Gastrocnemius medialis (tissue), 4 donors: ENCODE measurements around the gene NKAPD1.

Source experiments
- POLR2A ChIP-seq, 2 donors: fragments of 450-650 bp; IDR thresholded peaks; one replicate each; pipeline ENCODE4 v1.6.1; 2017; ENCODE audit warnings: antibody characterized with exemption in 2 of 2, mild to moderate bottlenecking in 2 of 2, moderate library complexity in 2 of 2
- TF ChIP-seq, protein P1 (sequence below), 5 experiments: fragments of 450-650 bp in 3 of 5; fragments of 200-600 bp in 2 of 5; sonication (generic) in 2 of 5; IDR thresholded peaks in 4 of 5; conservative IDR thresholded peaks in 1 of 5; 1 replicate in 4 of 5; 2 replicates in 1 of 5; pipeline ENCODE4 v1.5.1; 2016 to 2019; ENCODE audit warnings: antibody characterized with exemption in 5 of 5, mild to moderate bottlenecking in 3 of 5, moderate library complexity in 3 of 5

DNA sequence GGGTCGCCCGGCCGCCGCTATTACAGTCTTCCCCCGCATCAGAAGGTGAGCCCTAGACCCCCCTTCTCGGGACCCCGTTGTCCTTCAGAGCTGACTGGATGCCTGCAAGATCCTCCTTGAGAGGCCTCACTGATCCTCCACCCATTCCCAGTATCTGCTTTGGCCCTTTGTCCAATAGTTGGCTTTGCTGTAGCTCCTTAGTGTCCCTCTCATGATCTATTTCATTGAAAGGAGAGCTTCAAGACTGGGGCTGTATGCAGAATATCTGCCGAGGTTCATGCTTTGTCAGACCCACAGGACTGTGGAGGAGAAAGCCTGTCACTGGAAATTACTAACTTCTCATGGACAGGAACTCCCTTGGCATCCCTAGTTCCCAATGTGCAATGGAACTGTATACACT lies 48.4 kb upstream of the NKAPD1 start:
- TF ChIP-seq POLR2A (IDR thresholded peaks at IDR 0.05) = no peak
- TF ChIP-seq, protein P1, sequence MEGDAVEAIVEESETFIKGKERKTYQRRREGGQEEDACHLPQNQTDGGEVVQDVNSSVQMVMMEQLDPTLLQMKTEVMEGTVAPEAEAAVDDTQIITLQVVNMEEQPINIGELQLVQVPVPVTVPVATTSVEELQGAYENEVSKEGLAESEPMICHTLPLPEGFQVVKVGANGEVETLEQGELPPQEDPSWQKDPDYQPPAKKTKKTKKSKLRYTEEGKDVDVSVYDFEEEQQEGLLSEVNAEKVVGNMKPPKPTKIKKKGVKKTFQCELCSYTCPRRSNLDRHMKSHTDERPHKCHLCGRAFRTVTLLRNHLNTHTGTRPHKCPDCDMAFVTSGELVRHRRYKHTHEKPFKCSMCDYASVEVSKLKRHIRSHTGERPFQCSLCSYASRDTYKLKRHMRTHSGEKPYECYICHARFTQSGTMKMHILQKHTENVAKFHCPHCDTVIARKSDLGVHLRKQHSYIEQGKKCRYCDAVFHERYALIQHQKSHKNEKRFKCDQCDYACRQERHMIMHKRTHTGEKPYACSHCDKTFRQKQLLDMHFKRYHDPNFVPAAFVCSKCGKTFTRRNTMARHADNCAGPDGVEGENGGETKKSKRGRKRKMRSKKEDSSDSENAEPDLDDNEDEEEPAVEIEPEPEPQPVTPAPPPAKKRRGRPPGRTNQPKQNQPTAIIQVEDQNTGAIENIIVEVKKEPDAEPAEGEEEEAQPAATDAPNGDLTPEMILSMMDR (IDR thresholded peaks at IDR 0.05 in 4 of 5, conservative IDR thresholded peaks at IDR 0.05 in 1 of 5) = no peak
